Neural cell (in vitro differentiated cells): ENCODE data around the gene ABHD12.

Experiments used
- CTCF ChIP-seq: fragments of 450-650 bp; IDR thresholded peaks from 2 replicates; pipeline ENCODE4 v1.5.1; 2014; ENCODE audit warnings: antibody characterized with exemption, mild to moderate bottlenecking, moderate library complexity; ENCODE audit not compliant: poor library complexity, severe bottlenecking
- EP300 ChIP-seq: fragments of 450-650 bp; conservative IDR thresholded peaks from 2 replicates; pipeline ENCODE4 v1.6.1; 2014; ENCODE audit warnings: antibody characterized with exemption, mild to moderate bottlenecking, moderate library complexity; ENCODE audit not compliant: poor library complexity, severe bottlenecking
- EZH2 ChIP-seq: fragments of 200-600, 300-800 bp; shearing (Covaris generic), sonication (generic); IDR thresholded peaks from 2 replicates; pipeline ENCODE4 v1.6.1; 2014; ENCODE audit warnings: antibody characterized with exemption, low read length, borderline replicate concordance, mild to moderate bottlenecking; ENCODE audit not compliant: insufficient read depth, poor library complexity, severe bottlenecking
- MXI1 ChIP-seq: fragments of 450-650 bp; conservative IDR thresholded peaks from 2 replicates; pipeline ENCODE4 v1.6.1; 2014; ENCODE audit warnings: antibody characterized with exemption, mild to moderate bottlenecking; ENCODE audit not compliant: poor library complexity, severe bottlenecking
- POLR2AphosphoS5 ChIP-seq: IDR thresholded peaks from 2 replicates; pipeline ENCODE4 v1.6.1; 2012
- REST ChIP-seq: IDR thresholded peaks from 2 replicates; pipeline ENCODE4 v1.6.1; 2012; ENCODE audit warnings: borderline replicate concordance

- TF ChIP-seq EZH2 (no peak), CTCF (no peak), POLR2AphosphoS5 (no peak), EP300 (no peak), REST (no peak), MXI1 (no peak)
Observed at GRCh38 chr20:25306991-25307903, 83.4 kb downstream of the ABHD12 start.
